Body of pancreas (tissue), 4 donors: ENCODE data around the gene GAREM1. TPM values are rescaled to one million over a fixed set of nuclear protein-coding genes. Genes with fewer than 3 reads are reported as not detected.
"Not testable (repeated sequence)": the region's sequence is repeated elsewhere in the genome, so short reads cannot be mapped to it uniquely, and the experiment has no call there.

Source experiments
- ATAC-seq: fragments of 150-250 bp; one replicate; pipeline ENCODE4 v1.9.1; 2016
- DNase-seq, 4 donors: peaks; one replicate each; pipeline ENCODE4 v3.0.0-alpha.2; 2019
- H3K27ac ChIP-seq, 4 donors: fragments of 200-600 bp; sonication (generic); 1 replicate in 3 of 4; 2 replicates in 1 of 4; pipeline versions ENCODE4 v1.5.1 to v1.6.1; 2016 to 2019; ENCODE audit warnings: mild to moderate bottlenecking in 1 of 4, mixed read lengths in 1 of 4, moderate library complexity in 1 of 4
- H3K27me3 ChIP-seq, 2 donors: fragments of 200-600 bp; sonication (generic); one replicate each; pipeline ENCODE4 v1.6.0; 2016; ENCODE audit warnings: mild to moderate bottlenecking in 1 of 2
- H3K36me3 ChIP-seq, 2 donors: fragments of 200-600 bp; sonication (generic); replicated peaks in 1 of 2; 2 replicates each; pipeline ENCODE4 v1.5.1; 2016; ENCODE audit warnings: low read depth in 2 of 2; ENCODE audit not compliant: insufficient read depth in 1 of 2
- H3K4me1 ChIP-seq: fragments of 200-600 bp; sonication (generic); one replicate; pipeline ENCODE4 v1.6.0; 2016
- H3K4me3 ChIP-seq, 2 donors: fragments of 200-600 bp; sonication (generic); 1 replicate in 1 of 2; 2 replicates in 1 of 2; pipeline ENCODE4 v1.5.1; 2016 to 2019
- H3K9me3 ChIP-seq, 3 donors: fragments of 200-600 bp; sonication (generic); 1 replicate in 2 of 3; 2 replicates in 1 of 3; pipeline ENCODE4 v1.5.1; 2016
- POLR2A ChIP-seq, 3 donors: fragments of 450-650 bp; IDR thresholded peaks; one replicate each; pipeline ENCODE4 v1.6.1; 2016; ENCODE audit warnings: antibody characterized with exemption in 3 of 3, mild to moderate bottlenecking in 2 of 3
- WGBS, 2 donors: methylation state at CpG; one replicate each; pipeline ENCODE4 v1.1.5; 2017; 5-methylcytosine and 5-hydroxymethylcytosine counted together
- intact Hi-C: fragments of 100-400 bp; cut with DNase I; formaldehyde crosslinking; loops from one replicate; pipeline ENCODE4 v1.15.1; 2023
- total RNA-seq, 2 donors: library from RNA; depleted of rRNA; stranded (reverse); fragments of >200 nt; gene quantifications; one replicate each; pipeline ENCODE4 v1.1.0, GENCODE V29; 2016
- TF ChIP-seq, protein P1 (sequence below), 7 experiments: fragments of 450-650 bp in 4 of 7; fragments of 200-600 bp in 3 of 7; sonication (generic) in 3 of 7; IDR thresholded peaks; one replicate each; pipeline ENCODE4 v1.5.1; 2016 to 2019; ENCODE audit warnings: antibody characterized with exemption in 7 of 7

GAREM1 gene
- total RNA-seq, 2 donors from 2014 or later: 16.1 to 16.8 TPM

DNA sequence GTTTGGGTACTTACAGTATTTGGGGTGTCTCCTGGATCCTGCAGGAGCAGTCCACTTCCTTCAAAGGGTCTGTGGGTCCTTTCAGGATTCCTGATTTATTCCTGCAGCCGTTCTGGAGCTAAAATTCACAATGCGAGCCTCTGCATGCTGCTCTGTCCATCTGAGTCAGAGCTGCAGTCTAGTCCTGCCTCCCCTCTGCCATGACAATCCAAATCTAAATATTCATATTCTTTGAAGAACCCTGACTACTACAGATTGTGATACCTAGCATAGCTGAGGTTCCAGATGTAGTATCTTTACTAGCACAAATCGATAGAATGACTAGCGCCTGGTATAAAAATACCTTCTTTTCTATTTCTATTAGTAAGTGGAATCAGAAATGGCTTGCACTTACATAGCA is 31.3 kb upstream of the GAREM1 start:
- H3K9me3 ChIP-seq: no peaks in the 10 kb centered on the region
- no peak overlapping the region for H3K27ac ChIP-seq
- WGBS, 2 donors: 89 to 93% methylated on average over 4 of the region's 4 CpGs
- DNase-seq (no peak), ATAC-seq (no peak)
- H3K4me3 ChIP-seq: no peak overlapping the region
- H3K4me1 ChIP-seq: no peaks in the 10 kb centered on the region
- H3K36me3 ChIP-seq: no peaks in the 10 kb centered on the region
- TF ChIP-seq, protein P1, sequence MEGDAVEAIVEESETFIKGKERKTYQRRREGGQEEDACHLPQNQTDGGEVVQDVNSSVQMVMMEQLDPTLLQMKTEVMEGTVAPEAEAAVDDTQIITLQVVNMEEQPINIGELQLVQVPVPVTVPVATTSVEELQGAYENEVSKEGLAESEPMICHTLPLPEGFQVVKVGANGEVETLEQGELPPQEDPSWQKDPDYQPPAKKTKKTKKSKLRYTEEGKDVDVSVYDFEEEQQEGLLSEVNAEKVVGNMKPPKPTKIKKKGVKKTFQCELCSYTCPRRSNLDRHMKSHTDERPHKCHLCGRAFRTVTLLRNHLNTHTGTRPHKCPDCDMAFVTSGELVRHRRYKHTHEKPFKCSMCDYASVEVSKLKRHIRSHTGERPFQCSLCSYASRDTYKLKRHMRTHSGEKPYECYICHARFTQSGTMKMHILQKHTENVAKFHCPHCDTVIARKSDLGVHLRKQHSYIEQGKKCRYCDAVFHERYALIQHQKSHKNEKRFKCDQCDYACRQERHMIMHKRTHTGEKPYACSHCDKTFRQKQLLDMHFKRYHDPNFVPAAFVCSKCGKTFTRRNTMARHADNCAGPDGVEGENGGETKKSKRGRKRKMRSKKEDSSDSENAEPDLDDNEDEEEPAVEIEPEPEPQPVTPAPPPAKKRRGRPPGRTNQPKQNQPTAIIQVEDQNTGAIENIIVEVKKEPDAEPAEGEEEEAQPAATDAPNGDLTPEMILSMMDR (IDR thresholded peaks at IDR 0.05): no peak
- no peak for TF ChIP-seq POLR2A (IDR thresholded peaks at IDR 0.05)
- no peaks in the 10 kb centered on the region for H3K27me3 ChIP-seq
- intact Hi-C loops: no loop called here

DNA sequence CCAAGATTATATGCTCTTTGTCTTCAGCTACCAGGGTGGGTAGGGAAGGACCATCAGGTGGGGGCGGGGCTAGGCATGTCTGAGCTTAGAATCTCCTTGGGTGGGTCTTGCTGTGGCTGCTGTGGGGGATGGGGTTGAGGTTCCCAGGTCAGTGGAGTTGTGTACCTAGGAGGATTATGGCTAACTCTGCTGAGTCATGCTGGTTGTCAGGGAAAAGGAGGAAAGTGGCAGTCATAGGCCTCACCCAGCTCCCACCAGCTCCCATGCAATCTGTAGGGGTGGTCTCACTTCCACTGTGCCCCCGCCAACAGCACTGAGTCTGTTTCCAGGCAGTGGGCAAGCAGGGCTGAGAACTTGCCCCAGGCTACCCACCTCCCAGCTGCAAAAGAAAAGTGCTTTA is 30.6 kb upstream of the GAREM1 start:
- H3K27ac ChIP-seq, H3K4me1 ChIP-seq, intact Hi-C loops, DNase-seq, H3K36me3 ChIP-seq, H3K4me3 ChIP-seq, ATAC-seq, H3K27me3 ChIP-seq, H3K9me3 ChIP-seq: not testable (repeated sequence)
- 57 to 83% methylated on average over 1 to 2 of the region's 2 CpGs for WGBS, 2 donors

DNA sequence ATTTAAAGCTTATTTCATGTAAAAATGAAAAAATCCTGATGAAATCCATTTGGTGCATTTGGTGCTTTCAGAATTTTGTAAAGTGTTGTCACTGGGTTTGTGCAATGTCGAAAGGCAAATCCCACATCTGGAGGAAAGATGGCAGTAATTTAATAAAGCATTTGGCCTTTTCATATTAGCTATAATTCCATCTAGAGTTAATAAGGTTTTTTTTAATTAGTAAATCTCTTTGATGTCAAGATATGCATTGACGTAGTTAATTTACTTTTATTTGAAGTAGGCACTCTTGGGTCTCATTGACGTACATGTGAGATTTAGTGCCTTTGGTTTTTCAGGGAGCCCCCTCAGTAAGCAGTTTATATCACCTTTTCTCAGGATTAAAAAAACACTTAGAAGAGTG is 12.3 kb upstream of the GAREM1 start:
- ATAC-seq: no peak

DNA sequence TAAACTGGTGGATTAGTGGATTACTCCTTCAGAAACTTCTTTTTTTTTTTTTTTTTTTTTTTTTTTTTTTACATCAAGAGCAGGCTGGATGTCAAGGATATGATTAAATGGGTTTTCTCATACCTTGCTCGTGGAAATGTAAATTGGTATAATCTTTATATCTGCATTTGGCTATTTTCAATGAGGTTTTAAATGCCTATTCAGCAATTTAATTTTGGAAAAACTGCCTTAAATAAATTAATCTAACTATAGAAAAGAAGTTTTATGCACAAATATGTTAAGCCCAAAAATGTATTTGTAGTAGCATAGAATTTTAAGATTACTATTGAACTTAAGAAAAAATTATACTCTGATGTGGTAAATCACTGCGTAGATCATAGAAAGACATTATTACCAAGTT is 11.4 kb upstream of the GAREM1 start:
- H3K4me3 ChIP-seq: no peak overlapping the region
- no peaks in the 10 kb centered on the region for H3K27me3 ChIP-seq
- TF ChIP-seq, protein P1 (IDR thresholded peaks at IDR 0.05): no peak
- no peak for TF ChIP-seq POLR2A (IDR thresholded peaks at IDR 0.05)
- no peaks in the 10 kb centered on the region for H3K4me1 ChIP-seq
- DNase-seq: no peak
- no peak for ATAC-seq
- H3K9me3 ChIP-seq: no peaks in the 10 kb centered on the region
- intact Hi-C loops: no loop called here
- WGBS, 2 donors: 83 to 96% methylated on average over 2 of the region's 2 CpGs
- H3K36me3 ChIP-seq: no peaks in the 10 kb centered on the region
- no peak overlapping the region for H3K27ac ChIP-seq

More for the DNA sequence above, 12.3 kb upstream of the GAREM1 start:
- WGBS, 2 donors: 91 to 93% methylated on average over 3 of the region's 3 CpGs
- no peak for DNase-seq
- TF ChIP-seq, protein P1 (IDR thresholded peaks at IDR 0.05): no peak
- no peak for TF ChIP-seq POLR2A (IDR thresholded peaks at IDR 0.05)
- Histone ChIP-seq H3K36me3 (no peaks in the 10 kb centered on the region), H3K27me3 (peaks cover 0 to 3% of the 10 kb centered on the region in 2 donors), H3K4me3 (no peak overlapping the region), H3K4me1 (no peaks in the 10 kb centered on the region), H3K27ac (no peak overlapping the region), H3K9me3 (no peaks in the 10 kb centered on the region)
- intact Hi-C loops: no loop called here

DNA sequence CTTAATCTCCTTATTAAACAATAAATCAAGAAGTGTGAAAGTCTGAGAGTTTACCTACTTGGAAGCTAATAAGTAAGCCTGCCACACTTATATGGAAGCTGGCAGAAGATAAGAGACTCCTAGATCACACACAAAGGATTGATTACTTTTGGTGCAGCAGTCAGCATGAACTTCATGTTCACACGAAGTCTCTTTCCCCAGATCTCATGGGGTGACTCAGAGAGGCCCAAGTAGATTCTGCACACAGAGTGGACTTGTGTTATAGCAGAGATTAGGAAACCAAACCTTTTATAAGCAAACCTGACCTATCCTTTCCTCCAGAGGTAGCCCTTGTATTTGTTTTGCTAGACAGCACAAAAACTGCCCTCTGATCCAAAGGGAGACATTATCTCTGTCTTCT is 9.9 kb upstream of the GAREM1 start:
- ATAC-seq: no peak
- intact Hi-C loops: no loop called here
- Histone ChIP-seq H3K27me3 (no peaks in the 10 kb centered on the region), H3K36me3 (no peaks in the 10 kb centered on the region), H3K27ac (no peak overlapping the region), H3K4me3 (no peak overlapping the region), H3K4me1 (no peaks in the 10 kb centered on the region), H3K9me3 (no peaks in the 10 kb centered on the region)
- 9 to 13% methylated on average over 1 of the region's 1 CpG for WGBS, 2 donors
- DNase-seq: no peak
- TF ChIP-seq, protein P1 (IDR thresholded peaks at IDR 0.05): no peak
- no peak for TF ChIP-seq POLR2A (IDR thresholded peaks at IDR 0.05)
